ENCODE results near the gene ZNF662. TPM values are rescaled to one million over a fixed set of nuclear protein-coding genes. Genes with fewer than 3 reads are reported as not detected.

Gene ZNF662
- total and polyA plus RNA-seq, 8 donors, result 1.4 to 23.9 (median 4.2) TPM

DNA sequence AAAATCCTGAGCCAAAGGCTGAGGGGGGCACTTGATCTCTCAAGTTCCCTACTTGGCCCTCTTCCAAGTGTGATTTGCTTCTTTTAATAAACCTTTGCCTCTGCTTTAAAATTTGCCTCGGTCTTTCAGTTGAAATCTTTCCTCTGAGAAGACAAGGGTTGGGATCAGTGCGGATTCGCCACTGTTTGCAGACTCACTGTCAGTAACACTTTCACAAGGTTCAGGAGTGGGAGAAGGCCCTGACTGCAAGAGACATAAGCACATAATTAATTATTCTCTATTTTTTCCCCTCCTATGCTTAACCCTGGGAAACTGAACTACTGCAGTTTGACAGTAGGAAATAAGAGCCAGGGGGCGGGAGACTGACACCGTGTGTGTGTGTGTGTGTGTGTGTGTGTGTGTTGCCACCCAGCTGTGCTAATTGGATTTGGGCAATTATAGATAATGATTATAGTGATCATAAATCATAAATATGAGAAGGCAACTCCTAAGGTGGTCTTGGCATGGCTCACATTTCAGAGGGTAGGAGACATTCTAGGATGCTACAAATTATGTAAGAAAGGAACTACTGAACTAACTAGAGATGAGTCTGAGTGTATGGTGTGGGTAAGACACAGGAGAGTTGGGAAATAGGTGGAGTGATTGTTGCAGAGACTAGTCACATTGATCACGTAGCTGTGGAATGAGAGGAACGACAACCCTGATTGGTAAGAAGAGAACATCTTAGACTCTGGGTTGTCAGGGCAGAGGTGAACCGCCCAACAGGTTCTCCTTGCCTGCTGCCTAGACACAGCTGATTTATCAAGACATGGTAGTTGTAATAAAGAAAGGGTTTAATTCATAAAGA, 5.5 kb upstream of the ZNF662 start:
- intact Hi-C loops (cut with DNase I; ENCODE audit: low total_unique reads), result no loop called here
- Histone ChIP-seq H3K27me3 (no peaks in the 10 kb centered on the region), H3K4me3 (no peak overlapping the region), H3K4me1 (peaks cover 0 to 4% (median 1%) of the 10 kb centered on the region in 4 donors), H3K27ac (no peak overlapping the region), H3K9me3 (no peaks in the 10 kb centered on the region), H3K36me3 (no peaks in the 10 kb centered on the region)
- TF ChIP-seq POLR2AphosphoS5 (IDR thresholded peaks at IDR 0.05) (no peak), EP300 (IDR thresholded peaks at IDR 0.05) (no peak), POLR2A (IDR thresholded peaks at IDR 0.05) (no peak)
- TF ChIP-seq, protein P1, sequence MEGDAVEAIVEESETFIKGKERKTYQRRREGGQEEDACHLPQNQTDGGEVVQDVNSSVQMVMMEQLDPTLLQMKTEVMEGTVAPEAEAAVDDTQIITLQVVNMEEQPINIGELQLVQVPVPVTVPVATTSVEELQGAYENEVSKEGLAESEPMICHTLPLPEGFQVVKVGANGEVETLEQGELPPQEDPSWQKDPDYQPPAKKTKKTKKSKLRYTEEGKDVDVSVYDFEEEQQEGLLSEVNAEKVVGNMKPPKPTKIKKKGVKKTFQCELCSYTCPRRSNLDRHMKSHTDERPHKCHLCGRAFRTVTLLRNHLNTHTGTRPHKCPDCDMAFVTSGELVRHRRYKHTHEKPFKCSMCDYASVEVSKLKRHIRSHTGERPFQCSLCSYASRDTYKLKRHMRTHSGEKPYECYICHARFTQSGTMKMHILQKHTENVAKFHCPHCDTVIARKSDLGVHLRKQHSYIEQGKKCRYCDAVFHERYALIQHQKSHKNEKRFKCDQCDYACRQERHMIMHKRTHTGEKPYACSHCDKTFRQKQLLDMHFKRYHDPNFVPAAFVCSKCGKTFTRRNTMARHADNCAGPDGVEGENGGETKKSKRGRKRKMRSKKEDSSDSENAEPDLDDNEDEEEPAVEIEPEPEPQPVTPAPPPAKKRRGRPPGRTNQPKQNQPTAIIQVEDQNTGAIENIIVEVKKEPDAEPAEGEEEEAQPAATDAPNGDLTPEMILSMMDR (IDR thresholded peaks at IDR 0.05), result no peak
- no peak for DNase-seq
- WGBS, 5 donors, result 73 to 82% (median 80%) methylated on average over 8 of the region's 8 CpGs

DNA sequence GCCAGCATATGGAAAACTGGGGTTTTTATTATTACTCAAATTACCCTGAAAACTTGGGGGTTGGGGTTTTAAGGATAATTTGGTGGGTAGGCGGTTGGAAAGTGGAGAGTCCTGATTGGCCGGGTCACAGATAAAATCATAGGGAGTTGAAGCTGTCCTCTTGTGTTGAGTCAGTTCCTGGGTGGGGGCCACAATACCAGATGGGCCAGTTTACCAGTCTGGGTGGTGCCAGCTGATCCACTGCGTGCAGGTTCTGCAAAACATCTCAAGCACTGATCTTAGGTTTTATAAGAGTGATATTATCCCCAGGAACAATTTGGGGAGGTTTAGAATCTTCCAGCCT, 4.9 kb upstream of the ZNF662 start:
- peaks cover 0 to 4% (median 3%) of the 10 kb centered on the region in 3 donors for H3K27me3 ChIP-seq
- H3K4me1 ChIP-seq, result peaks cover 0 to 10% (median 7%) of the 10 kb centered on the region in 4 donors
- no peaks in the 10 kb centered on the region for H3K9me3 ChIP-seq
- DNase-seq, result peak in 1 of 2 donors; percentile 35
- no peak overlapping the region for H3K4me3 ChIP-seq
- 40 to 70% (median 50%) methylated on average over 3 of the region's 3 CpGs for WGBS, 5 donors
- intact Hi-C loops (cut with DNase I; ENCODE audit: low total_unique reads), result no loop called here
- TF ChIP-seq POLR2A (IDR thresholded peaks at IDR 0.05) (no peak), POLR2AphosphoS5 (IDR thresholded peaks at IDR 0.05) (no peak), EP300 (IDR thresholded peaks at IDR 0.05) (no peak)
- TF ChIP-seq, protein P1 (IDR thresholded peaks at IDR 0.05), result no peak
- H3K27ac ChIP-seq, result no peak overlapping the region
- no peaks in the 10 kb centered on the region for H3K36me3 ChIP-seq

DNA sequence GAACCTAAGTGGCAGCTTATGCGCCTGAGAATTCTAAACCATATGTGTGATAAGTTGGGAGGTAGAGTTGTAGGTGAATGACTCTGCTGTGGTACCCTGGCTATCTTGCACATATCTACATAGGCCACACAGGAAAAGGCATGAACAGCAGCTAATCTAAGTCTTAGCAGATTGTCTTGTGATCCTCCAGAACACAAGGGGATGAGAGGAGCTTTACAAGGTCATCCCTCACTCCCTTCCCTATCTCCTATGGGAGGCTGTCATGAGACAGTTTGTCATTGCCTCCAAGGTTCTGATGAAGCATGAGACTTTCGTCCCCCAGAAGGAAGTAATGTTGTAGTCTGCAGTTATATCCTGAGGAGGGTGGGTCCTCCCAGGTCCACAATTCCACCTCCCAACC, 3.7 kb upstream of the ZNF662 start:
- WGBS, 5 donors, result 58 to 73% (median 69%) methylated on average over 2 of the region's 2 CpGs
- peaks cover 0 to 9% (median 4%) of the 10 kb centered on the region in 3 donors for H3K27me3 ChIP-seq
- no peak for DNase-seq
- intact Hi-C loops (cut with DNase I; ENCODE audit: low total_unique reads), result no loop called here
- H3K9me3 ChIP-seq, result no peaks in the 10 kb centered on the region
- no peak overlapping the region for H3K27ac ChIP-seq
- no peaks in the 10 kb centered on the region for H3K36me3 ChIP-seq
- H3K4me3 ChIP-seq, result no peak overlapping the region
- TF ChIP-seq EP300 (IDR thresholded peaks at IDR 0.05) (no peak), POLR2AphosphoS5 (IDR thresholded peaks at IDR 0.05) (no peak), POLR2A (IDR thresholded peaks at IDR 0.05) (no peak)
- TF ChIP-seq, protein P1 (IDR thresholded peaks at IDR 0.05), result no peak
- peaks cover 8 to 20% (median 18%) of the 10 kb centered on the region in 4 donors for H3K4me1 ChIP-seq

DNA sequence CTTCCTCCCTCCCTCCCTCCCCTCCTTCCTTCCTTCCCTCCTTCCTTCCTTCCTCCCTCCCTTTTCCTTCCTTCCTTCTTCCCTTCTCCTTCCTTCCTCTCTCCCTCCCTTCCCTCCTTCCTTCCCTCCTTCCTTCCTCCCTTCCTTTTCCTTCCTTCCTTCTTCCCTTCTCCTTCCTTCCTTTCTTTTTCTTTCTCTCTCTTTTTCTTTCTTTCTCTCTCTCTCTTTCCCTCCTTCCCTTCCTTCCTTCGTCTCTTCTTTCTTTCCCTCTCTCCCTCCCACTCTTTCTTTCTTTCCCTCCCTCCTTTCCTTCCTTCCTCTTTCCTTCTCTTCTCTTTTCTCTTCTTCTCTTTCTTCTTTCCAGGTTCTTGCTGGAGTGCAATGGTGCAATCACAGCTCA, 1.9 kb upstream of the ZNF662 start:
- H3K27ac ChIP-seq, result no peak overlapping the region
- H3K36me3 ChIP-seq, result peaks cover 0 to 13% (median 7%) of the 10 kb centered on the region in 4 donors
- peaks cover 10 to 26% (median 19%) of the 10 kb centered on the region in 4 donors for H3K4me1 ChIP-seq
- no peak for DNase-seq
- WGBS, 5 donors, result 87 to 96% (median 93%) methylated on average over 1 of the region's 1 CpG
- intact Hi-C loops (cut with DNase I; ENCODE audit: low total_unique reads), result no loop called here
- no peaks in the 10 kb centered on the region for H3K9me3 ChIP-seq
- H3K27me3 ChIP-seq, result peaks cover 0 to 9% (median 4%) of the 10 kb centered on the region in 3 donors
- TF ChIP-seq POLR2A (IDR thresholded peaks at IDR 0.05), result no peak
- TF ChIP-seq EP300 (IDR thresholded peaks at IDR 0.05), result no peak
- no peak overlapping the region for H3K4me3 ChIP-seq

DNA sequence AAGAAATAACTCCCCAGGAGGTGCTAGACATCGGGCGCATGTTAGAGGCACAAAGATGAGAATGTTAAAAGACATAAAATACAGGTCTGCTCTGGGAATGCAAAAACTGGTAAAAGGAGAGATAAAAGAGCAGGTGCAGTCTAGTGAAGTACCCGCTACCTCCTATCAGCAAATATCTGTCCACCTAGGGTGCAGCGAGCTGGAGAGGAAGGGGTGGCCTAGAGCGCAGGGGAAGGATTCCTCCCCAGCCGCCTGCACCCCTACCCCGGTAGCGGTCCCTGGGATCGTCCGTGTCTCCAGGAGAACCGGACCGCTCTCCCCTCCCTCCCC, 237 bp upstream of the ZNF662 start:
- WGBS, 5 donors, result 14 to 22% (median 16%) methylated on average over 11 to 12 of the region's 12 CpGs
- Histone ChIP-seq H3K27me3 (peaks cover 0 to 9% (median 4%) of the 10 kb centered on the region in 3 donors), H3K9me3 (peaks cover 0 to 13% (median 4%) of the 10 kb centered on the region in 4 donors), H3K36me3 (peaks cover under 1 to 29% (median 23%) of the 10 kb centered on the region in 4 donors), H3K4me3 (peak overlapping the region; percentile 59 to 67 (median 64)), H3K27ac (peak overlapping the region in 4 of 5 donors; percentile 30 to 83 (median 69)), H3K4me1 (peaks cover 10 to 26% (median 19%) of the 10 kb centered on the region in 4 donors)
- TF ChIP-seq POLR2A (IDR thresholded peaks at IDR 0.05) (no peak), EP300 (IDR thresholded peaks at IDR 0.05) (no peak), POLR2AphosphoS5 (IDR thresholded peaks at IDR 0.05) (no peak)
- TF ChIP-seq, protein P1 (IDR thresholded peaks at IDR 0.05), result no peak
- DNase-seq, result no peak
- intact Hi-C loops (cut with DNase I; ENCODE audit: low total_unique reads), result no loop called here

All from stomach (tissue), 9 donors.